GM21576 (cell line): ENCODE results near the gene SCRN2.

Experiments
- ATAC-seq: cut with Tn5 transposase; IDR thresholded peaks from one replicate; pipeline ENCODE4 v1.9.1; 2021; ENCODE audit warnings: mild to moderate bottlenecking, moderate library complexity; ENCODE audit not compliant: unreplicated experiment

SCRN2 gene

DNA sequence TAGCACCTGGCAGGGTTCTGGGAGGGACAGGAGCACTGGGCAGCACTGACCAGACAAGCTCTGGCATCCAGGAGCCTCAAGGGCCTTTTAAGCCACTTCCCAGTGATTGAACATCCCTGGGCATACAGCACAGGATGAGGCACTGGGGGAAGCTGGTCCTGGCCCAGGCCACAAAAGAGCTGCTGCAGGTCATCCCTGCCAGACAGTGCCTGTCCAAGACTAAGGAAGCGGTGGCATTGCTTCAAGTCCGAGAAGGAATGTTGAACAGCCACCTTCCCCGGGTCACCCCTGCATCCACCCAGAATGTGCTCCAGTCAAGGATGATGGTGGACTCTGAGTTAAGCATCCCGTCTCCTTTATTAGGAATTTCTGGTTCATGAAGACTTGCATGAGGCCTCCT is 18.3 kb downstream of the SCRN2 start:
- no peak for ATAC-seq

DNA sequence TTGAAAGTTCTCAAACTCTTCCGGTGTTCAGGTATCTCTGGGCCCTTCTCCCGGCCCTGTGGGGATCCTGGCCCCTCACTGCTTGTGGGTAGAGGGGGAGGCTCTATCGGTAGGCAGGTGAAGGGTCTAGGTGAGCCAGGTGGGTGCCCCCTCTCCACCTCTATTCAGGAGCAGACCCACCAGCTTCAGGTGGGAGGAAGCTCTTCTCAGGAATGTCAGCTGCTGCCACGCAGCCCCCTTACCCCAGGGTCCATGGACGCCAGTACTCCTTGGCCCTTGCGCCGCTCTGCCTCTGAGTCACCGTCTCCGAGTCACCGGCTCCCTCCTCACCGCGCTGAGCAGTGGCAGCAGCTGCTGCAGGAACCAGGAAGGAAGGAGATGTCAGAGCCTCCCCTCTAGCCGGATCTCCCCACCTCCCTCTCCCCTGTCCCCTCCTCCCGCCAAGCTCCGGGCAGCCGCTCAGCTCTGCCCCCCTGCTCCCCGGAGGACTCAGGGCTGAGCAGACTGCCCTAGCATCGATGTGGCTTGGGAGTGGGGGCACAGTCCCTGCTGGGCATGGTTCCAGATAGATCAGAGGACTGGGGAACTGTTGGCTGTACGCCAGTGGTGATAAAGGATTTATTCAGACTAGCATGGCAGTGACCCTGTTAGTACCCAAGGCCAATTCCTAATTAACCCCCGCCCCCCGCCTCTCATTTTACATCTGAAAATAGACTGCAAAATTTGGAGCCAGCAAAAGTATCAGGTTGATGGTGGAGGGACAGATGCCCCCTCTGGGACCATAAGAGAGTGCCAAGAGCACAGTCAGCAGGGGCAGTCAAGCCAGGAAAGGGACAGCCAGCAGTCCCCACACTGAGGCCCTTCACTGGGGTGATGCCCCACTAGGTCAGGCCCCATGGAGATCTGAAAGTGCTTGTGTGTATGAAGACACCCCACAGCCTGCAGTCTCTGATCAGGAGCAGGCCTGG is 19.4 kb downstream of the SCRN2 start, which contains the start of gene OSBPL7:
Gene OSBPL7 (minus strand): TSS at position 371 of the 968 bp plus-strand sequence. CDS start 1,516 bp downstream, outside the sequence.
- ATAC-seq, result peak; percentile 85

DNA sequence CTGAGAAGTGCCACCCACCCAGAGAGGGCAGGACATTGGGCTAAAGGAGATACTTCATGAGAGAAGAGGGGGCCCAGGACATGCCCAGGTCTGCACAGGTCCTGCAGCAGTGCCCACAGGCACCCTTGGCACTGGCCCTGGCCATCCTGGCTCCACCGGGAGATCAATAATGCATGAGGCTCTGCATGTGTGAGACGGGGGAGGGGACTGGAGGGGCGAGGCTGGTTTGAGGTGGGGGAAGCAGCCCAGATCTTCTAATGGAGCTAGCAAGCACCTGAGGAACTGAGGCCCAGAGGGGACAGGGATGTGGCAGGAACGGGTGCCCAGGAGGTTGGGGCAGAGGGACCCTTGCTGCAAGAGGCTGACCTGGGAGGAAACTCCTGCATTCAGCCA is 20.0 kb downstream of the SCRN2 start:
- no peak for ATAC-seq

DNA sequence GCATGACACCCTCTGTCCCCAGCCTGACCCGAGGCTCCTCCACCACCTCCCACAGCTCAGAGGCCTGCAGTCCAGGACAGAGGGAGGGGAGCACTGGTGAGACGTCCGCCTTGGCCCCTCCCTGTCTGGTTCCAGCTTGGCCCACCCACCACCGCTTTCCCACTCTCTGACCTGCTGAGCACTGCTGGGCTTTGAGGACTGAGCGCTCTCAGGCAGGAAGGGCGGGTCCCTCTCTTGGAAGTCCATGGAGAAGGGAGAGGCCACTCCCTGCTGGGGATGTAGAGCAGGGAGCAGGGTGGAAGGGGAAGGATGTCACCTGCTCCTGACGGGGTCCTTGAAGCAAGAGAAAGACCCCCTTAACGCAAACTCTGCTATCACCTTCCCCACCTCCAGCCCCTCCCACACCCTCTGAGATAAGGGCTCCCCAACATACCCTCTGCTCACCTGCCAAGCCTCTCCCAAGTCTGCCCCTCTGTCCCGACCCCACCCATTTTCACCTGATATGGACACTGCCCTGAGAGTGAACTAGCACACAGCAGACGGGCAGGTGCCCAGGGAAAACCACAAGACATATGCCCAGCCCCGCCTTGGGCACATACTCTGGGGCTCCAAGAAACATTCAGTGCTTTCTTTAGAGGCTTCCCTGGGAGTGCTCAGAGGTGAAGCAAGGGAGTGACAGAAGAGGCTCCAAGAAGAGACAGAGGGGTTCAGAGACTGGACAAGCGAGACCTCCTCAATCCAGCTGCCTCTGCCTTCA is 20.9 kb downstream of the SCRN2 start:
- ATAC-seq, result no peak

DNA sequence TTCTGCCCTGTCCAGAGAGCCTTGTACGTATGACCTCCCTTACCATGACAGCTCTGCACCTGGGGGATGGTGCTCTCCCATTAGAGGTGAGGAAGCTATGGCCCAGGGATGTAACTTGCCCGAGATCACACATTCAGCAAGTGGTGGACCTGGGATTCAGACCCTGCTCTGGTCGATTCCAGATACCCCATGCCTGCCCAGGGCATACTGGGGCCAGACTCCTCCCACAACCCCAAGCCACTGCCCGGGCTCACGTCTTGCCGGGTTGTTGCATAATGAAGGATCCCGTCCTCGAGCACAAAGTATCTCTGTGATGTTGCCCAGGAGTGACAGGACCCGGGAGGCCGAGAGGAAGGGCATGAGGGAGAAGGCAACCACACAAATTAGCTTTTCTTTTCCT is 21.6 kb downstream of the SCRN2 start:
- ATAC-seq, result no peak

DNA sequence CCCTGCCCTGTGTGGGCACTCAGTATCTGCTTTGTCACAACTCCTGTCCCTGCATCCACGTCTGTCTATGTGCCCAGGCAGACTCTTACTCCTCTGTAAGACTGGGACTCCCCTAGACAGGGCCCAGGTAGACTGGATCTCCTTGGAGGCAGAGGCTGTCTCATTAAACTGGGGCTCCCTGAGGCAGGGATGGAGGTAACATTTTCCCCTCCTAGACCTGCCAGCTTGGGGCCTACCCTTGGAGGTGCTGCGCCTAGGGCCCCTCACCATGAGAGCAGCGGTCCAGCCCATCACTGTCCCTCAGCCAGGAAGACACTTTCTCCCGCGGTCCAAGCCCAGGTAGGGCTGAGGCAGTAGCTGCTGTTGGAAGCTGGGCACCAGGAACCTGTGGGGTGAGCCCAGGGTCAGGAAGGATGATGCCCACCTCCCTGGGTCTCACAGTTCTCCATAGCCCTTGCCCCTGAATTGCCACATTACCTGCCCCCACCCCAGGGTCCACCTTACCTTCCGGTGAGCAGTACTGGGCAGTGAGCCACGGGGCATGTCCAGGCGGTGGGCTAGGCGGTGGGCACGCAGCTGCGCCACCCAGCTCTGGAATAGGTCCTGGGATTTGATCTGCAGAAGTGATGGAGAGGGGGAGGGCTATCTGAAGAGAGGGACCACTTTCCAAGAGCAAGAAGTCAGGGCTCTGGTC is 22.9 kb downstream of the SCRN2 start:
- ATAC-seq, result no peak

DNA sequence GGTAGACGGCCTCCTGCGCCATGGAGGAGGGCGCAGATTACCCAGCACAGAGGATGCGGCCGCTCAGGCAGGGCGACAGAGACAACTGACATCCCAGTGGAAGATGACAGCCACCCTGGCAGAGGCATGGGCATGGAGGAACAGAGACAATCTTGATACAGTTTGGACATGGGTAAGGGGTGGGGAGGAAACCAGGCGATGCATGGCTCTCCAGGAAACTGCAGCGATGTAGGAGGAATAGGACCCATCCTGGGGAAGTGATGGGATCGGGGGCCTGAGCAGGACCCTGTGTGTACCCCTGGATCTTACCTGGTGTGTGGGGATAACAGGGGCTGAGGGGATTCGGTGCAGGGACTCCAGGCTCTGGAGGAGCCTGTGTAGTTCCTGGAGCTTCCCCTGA is 24.1 kb downstream of the SCRN2 start:
- no peak for ATAC-seq

DNA sequence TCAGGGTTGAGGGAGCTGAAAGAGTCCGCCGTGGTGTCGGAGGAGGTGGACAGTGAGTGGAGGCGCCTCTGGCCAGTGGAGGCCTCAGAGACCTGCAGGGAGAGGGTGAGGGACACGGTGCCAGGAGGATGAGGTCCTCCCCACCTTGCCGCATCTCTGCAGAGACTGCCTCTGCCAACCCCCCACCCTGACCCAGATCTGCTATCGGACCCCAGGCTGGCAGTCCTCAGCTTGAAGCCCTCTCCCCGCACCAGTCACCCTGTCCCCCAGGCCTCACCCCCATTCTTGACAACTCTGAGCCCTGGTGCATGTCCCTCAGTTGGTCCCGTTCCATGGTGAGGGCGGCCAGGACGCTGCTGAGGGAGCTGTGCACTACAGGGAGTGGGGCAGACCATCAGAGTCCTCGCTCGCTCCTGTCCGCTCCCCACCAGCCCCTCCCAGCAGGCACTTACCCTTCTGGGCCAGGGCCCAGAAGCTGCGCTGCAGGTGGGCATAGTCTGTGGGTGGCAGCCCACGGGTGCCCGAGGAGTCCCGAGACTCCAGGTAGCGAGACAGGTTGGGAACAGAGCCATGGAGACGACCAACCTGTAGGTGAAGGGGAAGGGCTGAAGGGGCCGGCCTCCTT is 24.9 kb downstream of the SCRN2 start:
- ATAC-seq, result no peak

DNA sequence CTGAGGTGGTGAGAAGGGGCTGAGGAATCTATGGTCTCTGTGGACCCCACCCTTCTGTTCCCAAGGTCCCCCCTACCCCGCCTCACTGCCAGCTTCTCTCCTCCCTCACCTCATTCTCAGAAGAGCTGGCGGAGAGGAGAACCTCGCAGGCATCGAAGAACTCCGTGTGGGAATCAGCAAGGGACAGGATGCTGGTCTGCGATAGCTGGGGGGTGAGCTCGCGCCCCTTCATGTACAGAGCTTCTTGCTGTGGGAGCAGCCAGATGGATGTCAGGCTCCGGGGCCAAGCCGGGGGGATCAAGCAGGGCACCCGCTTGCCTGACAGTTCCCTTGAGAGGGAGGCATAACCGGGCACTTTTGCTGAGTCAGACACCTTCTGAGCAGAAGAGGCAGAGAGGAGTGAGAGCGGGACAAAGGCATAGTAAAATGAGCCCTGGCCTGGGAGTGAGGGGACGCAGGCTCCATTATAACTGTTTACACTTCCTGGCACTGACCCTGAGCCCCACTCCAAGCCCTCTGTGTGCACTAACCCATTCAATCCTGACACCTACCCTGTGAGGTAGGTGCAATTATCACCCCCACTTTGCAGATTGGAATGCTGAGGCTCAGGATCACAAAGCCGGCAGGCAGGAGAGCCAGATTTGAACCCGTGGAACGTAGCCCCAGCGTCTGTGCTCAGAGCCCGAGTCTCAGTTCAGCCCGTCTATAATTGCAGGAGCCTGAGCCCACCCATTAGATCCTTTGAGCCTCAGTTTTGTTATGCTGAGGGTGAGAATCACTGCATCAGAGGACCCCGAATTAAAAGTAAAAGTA is 25.8 kb downstream of the SCRN2 start:
- no peak for ATAC-seq

DNA sequence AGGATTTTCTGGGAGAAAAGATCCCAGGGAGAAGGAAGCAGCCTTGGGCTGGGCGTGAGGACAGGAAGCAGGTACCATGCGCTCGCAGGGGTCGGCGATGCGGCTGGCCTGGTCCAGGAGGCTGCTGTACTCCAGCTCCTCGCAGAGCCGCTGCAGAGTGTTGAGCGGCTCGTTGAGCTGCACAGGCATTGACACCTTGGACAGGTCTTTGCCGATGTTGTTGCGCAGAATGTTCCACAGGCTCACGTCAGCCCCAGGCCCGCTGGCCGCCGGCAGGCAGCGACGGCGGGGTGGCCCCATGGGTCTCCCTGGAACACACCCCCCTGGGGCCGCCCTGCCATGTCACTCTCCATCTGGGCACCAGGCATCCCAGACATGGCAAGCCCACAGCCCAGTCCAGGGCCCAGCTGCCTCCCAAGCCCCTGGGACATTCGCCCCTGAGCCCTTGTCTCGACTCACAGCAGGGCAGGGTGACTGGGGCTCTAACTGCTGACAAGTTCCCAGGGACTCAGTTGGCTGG is 27.5 kb downstream of the SCRN2 start:
- no peak for ATAC-seq

DNA sequence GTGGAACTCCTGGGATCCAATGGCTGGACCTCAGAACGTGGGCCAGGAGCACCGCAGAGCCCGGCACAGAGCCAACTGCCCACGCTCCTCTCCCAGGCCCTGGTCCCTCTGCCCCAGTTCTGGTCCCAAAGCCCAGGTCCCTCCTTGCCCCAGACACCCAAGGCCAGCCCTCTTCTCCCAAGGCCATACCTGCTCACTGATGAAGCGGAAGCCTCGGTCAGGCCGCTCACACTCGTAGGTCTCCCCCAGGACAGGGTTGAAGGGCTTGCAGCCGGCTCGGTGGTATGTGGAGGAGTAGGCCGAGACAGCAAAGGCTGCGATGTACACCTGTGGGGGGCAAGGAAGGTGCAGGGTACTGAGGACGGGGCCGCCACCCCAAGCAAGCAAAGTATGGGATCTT is 28.0 kb downstream of the SCRN2 start:
- no peak for ATAC-seq

DNA sequence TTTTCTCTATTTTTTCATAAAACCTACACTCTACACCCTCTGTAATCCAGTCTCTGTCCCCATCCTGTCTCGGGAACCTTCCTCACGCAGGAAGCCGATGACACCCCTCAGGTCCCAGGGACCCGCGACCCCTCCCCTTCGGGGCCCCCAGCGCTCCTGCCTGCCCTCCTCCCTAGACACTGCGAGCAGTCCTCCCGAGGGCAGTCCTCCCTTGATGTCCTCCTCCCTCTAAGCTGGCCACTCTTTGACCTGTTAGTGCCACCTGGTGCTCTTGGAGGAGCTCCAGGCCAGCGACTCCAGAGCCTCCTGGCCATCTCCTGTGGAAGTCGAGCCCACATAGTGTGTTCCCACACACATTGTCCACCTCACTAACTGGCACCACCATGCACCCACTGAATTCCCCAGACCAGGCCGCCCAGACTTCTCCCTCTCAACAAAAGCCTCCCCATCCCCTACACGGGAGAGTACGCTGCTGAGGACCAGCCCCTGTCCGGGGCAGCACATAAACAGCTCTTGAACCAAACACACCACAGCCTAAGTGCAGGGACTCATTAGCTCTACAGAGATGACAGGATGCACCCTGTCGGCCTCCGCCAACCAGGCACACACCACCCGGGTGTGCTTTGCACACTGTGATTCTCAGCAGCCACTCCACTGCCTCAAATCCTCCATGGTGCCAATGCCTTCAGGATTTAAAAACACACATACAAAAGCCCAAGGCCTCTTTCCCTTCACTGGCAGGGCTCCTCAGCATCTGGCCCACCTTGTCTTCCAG is 28.7 kb downstream of the SCRN2 start:
- no peak for ATAC-seq

DNA sequence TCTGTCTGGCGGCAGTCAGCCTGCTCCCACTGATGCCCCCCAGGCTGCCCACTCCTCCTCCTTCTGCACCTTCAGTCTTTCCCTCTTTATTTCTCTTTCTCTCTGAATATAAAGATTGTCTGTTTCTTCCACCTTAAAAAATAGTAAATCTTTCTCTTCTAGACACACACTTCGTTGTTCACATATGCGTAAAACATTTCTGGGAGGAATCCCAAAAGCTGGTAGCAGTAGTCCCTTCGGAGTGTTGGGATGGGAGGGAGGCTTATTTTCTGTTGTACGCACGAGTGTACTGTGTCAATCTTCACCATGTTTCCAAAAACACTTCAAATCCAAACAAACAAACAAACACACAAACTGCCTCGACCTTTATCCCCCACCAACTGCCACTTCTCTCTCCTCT is 29.4 kb downstream of the SCRN2 start:
- no peak for ATAC-seq

DNA sequence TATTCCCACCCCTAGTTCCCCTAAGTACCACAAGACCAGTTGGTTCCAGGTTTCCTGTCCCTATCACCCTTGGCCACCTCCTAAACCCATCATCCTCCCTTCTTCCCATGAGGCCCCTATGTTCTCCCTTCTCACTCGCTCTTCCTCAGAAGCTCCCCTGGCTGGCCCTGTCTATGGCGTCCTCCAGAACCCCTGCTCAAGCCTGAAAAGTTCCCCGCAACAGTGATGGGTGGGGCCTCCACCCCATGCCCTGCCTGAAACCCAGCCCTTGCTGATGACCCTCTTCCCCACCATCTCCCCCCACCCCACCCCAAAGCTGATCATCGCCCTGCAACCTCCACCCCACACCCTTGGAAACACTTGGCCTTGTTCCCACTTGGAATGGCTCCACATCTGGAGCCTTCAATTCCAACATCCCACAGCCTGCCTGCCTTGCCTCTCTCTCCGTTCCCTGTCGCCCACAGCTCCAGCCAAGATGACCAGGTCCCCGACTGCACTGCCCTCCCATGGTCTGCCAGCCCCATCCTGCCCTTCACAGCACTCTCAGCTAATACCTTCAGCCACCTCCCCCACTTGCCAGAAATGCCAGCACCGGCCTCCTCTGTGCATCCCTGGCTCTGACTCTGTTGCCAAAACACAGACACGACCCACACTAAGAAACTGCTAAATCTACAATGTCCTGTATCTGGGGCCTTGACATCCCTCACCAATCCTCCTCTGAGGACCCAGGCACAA is 30.0 kb downstream of the SCRN2 start:
- no peak for ATAC-seq

DNA sequence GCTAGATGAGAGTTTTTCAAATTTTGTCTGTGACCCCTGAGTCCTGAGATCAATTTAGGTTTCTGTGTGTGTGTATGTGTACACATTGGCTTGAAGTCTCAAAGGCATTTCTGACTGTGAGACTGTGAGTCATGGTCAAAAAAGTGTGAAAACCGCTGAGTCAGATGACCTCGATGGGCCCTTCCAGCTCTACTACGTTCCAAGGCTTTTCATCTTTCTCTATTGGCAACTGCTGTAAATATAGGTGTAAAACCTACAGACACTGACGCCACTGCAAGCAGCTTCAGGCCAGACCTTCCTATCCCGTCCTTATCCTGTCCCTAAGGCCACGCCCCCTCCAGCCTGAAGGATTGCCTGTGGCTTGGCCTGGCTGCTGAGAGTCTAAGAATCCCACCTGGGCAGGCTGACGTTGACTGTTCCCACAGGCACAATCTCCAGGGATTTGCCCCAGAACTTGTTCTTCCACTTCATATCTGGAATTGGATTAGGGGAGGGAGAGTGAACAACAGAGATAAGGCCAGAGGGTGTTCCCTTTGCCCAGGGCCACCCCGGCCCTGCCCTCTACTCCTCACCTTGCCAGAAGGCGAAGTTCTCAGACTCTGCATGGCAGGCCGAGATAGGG is 30.8 kb downstream of the SCRN2 start:
- ATAC-seq, result no peak

DNA sequence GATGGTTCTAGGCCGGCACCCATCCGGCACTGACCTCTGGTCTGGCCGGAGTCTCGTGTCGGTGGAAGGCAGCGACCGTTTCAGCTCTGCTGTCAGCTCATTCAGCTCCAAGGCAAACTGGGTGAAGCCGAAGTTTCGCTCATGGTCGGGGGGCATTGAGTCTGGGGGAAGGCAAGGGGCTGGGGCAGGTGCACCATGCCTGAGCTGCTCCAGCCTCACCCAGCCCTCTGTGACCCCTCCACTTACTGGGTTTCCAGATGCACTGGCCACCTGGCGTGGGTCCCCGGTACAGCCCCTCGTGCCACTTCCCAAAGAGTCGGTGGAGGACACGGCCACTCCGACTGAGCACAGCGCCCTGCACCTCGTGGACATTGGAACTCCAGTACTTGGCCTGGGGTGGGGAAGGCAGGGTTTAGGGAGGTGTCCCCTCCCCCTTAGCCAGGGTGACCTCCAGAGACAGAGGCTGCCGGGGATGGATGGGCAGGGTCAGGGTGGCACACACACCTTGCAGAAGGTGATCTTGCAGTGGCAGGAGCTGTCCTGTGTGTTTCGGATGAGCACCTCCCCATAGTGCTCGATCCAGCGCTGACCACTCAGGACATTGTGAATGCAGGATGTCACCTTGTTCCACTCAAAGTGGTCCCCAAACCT is 32.1 kb downstream of the SCRN2 start:
- no peak for ATAC-seq

DNA sequence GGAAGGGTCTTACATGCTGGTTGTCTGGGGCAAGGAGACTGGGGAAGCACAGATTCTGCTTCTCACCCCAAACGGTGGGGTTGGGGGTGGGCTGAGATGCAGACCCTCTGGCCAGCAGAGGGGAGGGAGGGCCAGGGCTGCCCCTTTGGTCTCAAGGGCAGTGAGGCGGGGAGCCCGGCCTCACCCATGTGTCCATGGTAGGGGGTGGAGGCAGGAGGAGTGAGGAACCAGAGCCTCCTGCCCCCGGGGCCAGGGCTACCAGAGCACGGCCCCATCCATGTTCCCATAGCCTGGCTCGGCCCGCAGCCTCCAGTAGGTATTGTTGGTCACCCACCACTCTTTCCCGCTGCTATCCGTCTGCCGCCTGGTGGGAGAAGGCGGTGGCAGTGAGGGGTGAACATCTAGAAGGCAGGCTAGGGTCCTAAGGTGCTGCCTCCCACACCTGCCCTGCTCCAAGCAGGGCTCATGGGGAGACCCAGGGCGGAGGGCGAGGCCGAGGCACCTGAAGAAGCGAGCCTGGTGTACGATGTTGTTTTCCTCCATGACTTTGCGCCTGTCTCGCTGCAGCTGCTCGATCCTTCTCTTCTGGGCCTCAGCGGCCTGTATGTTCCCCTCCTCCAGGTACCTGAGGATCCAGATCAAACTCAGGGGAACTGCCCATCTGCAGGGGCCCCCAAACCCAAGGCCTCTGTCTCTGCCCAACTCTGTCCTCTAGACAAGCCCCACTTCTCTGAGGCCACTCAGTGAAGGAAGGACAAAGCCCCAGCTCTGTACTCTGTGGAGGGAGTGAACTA is 32.8 kb downstream of the SCRN2 start:
- no peak for ATAC-seq
